ENCODE measurements around the gene TMEM239.

- TF ChIP-seq POLR2A (IDR thresholded peaks at IDR 0.05; ENCODE audit: low read length): no peak
- TF ChIP-seq GATA1 (IDR thresholded peaks at IDR 0.05; ENCODE audit: low read depth, low read length): no peak
These were observed 49.5 kb downstream of the TMEM239 start for GRCh38 chr20:2865630-2866029.
